Measurements from ENCODE around the gene CREB5. TPM values are rescaled to one million over a fixed set of nuclear protein-coding genes. Genes with fewer than 3 reads are reported as not detected.
A peak's percentile ranks its signal among the peaks of the same experiment; 100 is the strongest.

The CREB5 gene
- total RNA-seq, 5 donors from 2014 or later (not counting 1 experiment from before 2014, with no cell fraction given) = 0.03 to 0.58 (median 0.23) TPM

DNA sequence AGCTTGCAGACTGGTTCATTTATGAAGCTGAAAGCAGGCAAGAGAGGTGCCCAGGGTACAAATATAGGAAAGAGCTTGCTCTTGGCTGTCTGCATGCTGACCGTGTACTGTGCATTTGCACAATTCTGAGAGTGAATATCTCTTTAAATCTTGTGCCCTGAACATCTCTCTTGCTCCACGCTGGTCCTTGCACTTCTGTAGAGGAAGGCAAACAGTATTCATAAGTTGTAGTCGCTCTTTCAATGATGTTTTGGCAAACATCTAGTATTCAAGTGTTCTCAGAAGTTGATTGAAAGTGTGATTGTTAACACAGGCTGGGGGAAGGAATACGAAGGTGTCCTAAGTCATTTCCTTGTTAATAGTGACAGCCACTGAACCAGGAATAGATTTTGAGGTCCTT, 332.6 kb downstream of the CREB5 start:
- Mint-ChIP-seq H3K9me3 (no peaks in the 10 kb centered on the region), H3K4me1 (no peaks in the 10 kb centered on the region), H3K27me3 (peaks cover 0 to 5% of the 10 kb centered on the region in 2 donors), H3K36me3 (no peaks in the 10 kb centered on the region), H3K4me3 (no peak overlapping the region), H3K27ac (no peak overlapping the region)
- Histone ChIP-seq H3K9me3 (no peaks in the 10 kb centered on the region), H3K4me1 (ENCODE audit: control insufficient read depth in 1 of 2, extremely low read depth in 1 of 2, insufficient read depth in 2 of 2, low read length in 2 of 2) (no peaks in the 10 kb centered on the region), H3K4me3 (ENCODE audit: control insufficient read depth in 1 of 2, extremely low read depth in 1 of 2, low read length in 1 of 2) (no peak overlapping the region), H3K36me3 (ENCODE audit: control insufficient read depth in 2 of 2, extremely low read depth in 1 of 2, insufficient read depth in 1 of 2, low read length in 1 of 2) (no peaks in the 10 kb centered on the region), H3K27me3 (replicated peaks in 1 of 2; ENCODE audit: control insufficient read depth in 2 of 2, extremely low read depth in 1 of 2, insufficient read depth in 2 of 2, low read length in 1 of 2) (peaks cover 0 to 3% of the 10 kb centered on the region in 2 experiments), H3K27ac (ENCODE audit: low read length) (no peak overlapping the region)
- WGBS (ENCODE audit: insufficient coverage) = 87% methylated on average over 3 of the region's 4 CpGs
- DNase-seq (no peak), ATAC-seq (replicated peaks in 1 of 4) (no peak)
- POLR2A ChIA-PET = no interaction called here
- CTCF ChIA-PET = no interaction called here

DNA sequence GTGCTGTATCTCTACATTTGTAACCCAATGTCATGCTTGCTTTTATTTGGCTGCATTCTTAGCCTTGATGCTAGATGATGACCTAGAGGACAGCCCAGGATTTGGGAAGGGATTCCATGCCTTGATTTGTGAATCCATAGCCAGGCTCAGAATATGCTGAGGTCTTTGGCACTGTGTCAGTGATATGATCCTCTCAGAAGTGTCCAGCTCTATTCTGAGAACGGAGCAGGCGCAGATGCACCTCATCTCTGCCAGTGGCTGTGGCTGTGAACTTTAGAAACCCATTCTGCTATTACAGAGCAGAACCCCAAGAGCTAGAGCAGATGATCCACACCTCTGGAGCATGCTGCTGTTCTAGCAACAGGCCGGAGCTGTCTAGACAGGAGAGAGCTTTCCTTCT, 333.0 kb downstream of the CREB5 start:
- Mint-ChIP-seq H3K4me1 (no peaks in the 10 kb centered on the region), H3K4me3 (no peak overlapping the region), H3K36me3 (no peaks in the 10 kb centered on the region), H3K27me3 (peaks cover 0 to 5% of the 10 kb centered on the region in 2 donors), H3K9me3 (no peaks in the 10 kb centered on the region), H3K27ac (no peak overlapping the region)
- DNase-seq (no peak), ATAC-seq (replicated peaks in 1 of 4) (no peak)
- H3K36me3 ChIP-seq (ENCODE audit: control insufficient read depth in 2 of 2, extremely low read depth in 1 of 2, insufficient read depth in 1 of 2, low read length in 1 of 2) = no peaks in the 10 kb centered on the region
- ChIA-PET POLR2A (no interaction called here), CTCF (no interaction called here)
- no peaks in the 10 kb centered on the region for H3K4me1 ChIP-seq (ENCODE audit: control insufficient read depth in 1 of 2, extremely low read depth in 1 of 2, insufficient read depth in 2 of 2, low read length in 2 of 2)
- H3K27ac ChIP-seq (ENCODE audit: low read length) = no peak overlapping the region
- peaks cover 0 to 3% of the 10 kb centered on the region in 2 experiments for H3K27me3 ChIP-seq (replicated peaks in 1 of 2; ENCODE audit: control insufficient read depth in 2 of 2, extremely low read depth in 1 of 2, insufficient read depth in 2 of 2, low read length in 1 of 2)
- no peak overlapping the region for H3K4me3 ChIP-seq (ENCODE audit: control insufficient read depth in 1 of 2, extremely low read depth in 1 of 2, low read length in 1 of 2)
- 95% methylated on average over 2 of the region's 3 CpGs for WGBS (ENCODE audit: insufficient coverage)
- H3K9me3 ChIP-seq = no peaks in the 10 kb centered on the region

DNA sequence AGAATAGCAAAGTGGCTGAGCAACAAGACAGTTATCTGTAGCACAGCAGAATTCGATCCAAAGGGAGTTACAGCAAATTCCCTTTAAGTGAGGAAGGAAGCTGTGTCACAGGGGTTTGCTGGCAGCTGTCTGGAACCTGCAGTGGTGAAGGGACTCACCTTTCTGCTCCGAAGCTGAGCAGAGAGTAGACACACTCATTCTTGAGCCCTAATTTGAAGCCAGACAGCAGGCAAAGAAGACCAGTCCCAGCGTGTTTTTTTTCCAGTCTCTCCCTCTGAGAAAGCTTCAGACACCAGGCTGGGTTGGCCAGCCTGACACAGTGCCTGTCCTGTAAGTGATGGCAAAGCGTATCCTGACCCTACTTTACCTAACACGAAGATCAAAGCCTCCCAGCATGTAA, 335.1 kb downstream of the CREB5 start:
- ChIA-PET POLR2A (no interaction called here), CTCF (no interaction called here)
- ATAC-seq (replicated peaks in 1 of 4) (no peak), DNase-seq (no peak)
- H3K27me3 Mint-ChIP-seq = peaks cover 0 to 5% of the 10 kb centered on the region in 2 donors
- Histone ChIP-seq H3K36me3 (ENCODE audit: control insufficient read depth in 2 of 2, extremely low read depth in 1 of 2, insufficient read depth in 1 of 2, low read length in 1 of 2) (no peaks in the 10 kb centered on the region), H3K4me3 (ENCODE audit: control insufficient read depth in 1 of 2, extremely low read depth in 1 of 2, low read length in 1 of 2) (no peak overlapping the region), H3K27ac (ENCODE audit: low read length) (no peak overlapping the region), H3K9me3 (no peaks in the 10 kb centered on the region), H3K27me3 (replicated peaks in 1 of 2; ENCODE audit: control insufficient read depth in 2 of 2, extremely low read depth in 1 of 2, insufficient read depth in 2 of 2, low read length in 1 of 2) (peaks cover 0 to 3% of the 10 kb centered on the region in 2 experiments), H3K4me1 (ENCODE audit: control insufficient read depth in 1 of 2, extremely low read depth in 1 of 2, insufficient read depth in 2 of 2, low read length in 2 of 2) (no peaks in the 10 kb centered on the region)
- 67% methylated on average over 5 of the region's 5 CpGs for WGBS (ENCODE audit: insufficient coverage)
- H3K9me3 Mint-ChIP-seq = no peaks in the 10 kb centered on the region
- no peaks in the 10 kb centered on the region for H3K4me1 Mint-ChIP-seq
- no peak overlapping the region for H3K4me3 Mint-ChIP-seq
- H3K27ac Mint-ChIP-seq = no peak overlapping the region
- no peaks in the 10 kb centered on the region for H3K36me3 Mint-ChIP-seq

DNA sequence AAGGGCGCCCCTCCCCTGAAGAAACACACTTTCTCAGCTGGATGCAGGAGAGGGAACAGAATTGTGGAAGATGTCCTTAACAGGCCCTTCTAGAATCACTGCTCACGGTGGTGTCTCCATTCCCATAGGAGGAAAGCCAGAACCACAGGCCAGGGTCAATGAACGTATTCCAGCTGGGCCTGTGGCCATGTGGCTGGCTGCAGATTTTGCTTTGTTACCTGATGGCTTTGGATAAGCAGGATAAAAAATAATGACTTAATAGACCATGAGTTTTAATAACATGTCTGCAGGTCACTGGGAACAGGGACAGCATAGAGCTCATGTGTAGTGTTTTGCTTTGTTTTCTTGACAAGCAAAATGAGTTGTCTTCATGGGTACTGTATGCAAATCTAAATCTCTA, 335.5 kb downstream of the CREB5 start:
- Histone ChIP-seq H3K36me3 (ENCODE audit: control insufficient read depth in 2 of 2, extremely low read depth in 1 of 2, insufficient read depth in 1 of 2, low read length in 1 of 2) (no peaks in the 10 kb centered on the region), H3K4me3 (ENCODE audit: control insufficient read depth in 1 of 2, extremely low read depth in 1 of 2, low read length in 1 of 2) (no peak overlapping the region), H3K4me1 (ENCODE audit: control insufficient read depth in 1 of 2, extremely low read depth in 1 of 2, insufficient read depth in 2 of 2, low read length in 2 of 2) (no peaks in the 10 kb centered on the region), H3K27ac (ENCODE audit: low read length) (no peak overlapping the region), H3K9me3 (no peaks in the 10 kb centered on the region), H3K27me3 (replicated peaks in 1 of 2; ENCODE audit: control insufficient read depth in 2 of 2, extremely low read depth in 1 of 2, insufficient read depth in 2 of 2, low read length in 1 of 2) (peaks cover 0 to 3% of the 10 kb centered on the region in 2 experiments)
- H3K4me3 Mint-ChIP-seq = no peak overlapping the region
- no peak for ATAC-seq (replicated peaks in 1 of 4)
- no peak overlapping the region for H3K27ac Mint-ChIP-seq
- POLR2A ChIA-PET = no interaction called here
- no peaks in the 10 kb centered on the region for H3K9me3 Mint-ChIP-seq
- H3K4me1 Mint-ChIP-seq = no peaks in the 10 kb centered on the region
- 82% methylated on average over 2 of the region's 3 CpGs for WGBS (ENCODE audit: insufficient coverage)
- no peak for DNase-seq
- H3K36me3 Mint-ChIP-seq = no peaks in the 10 kb centered on the region
- CTCF ChIA-PET = no interaction called here
- peaks cover 0 to 5% of the 10 kb centered on the region in 2 donors for H3K27me3 Mint-ChIP-seq

DNA sequence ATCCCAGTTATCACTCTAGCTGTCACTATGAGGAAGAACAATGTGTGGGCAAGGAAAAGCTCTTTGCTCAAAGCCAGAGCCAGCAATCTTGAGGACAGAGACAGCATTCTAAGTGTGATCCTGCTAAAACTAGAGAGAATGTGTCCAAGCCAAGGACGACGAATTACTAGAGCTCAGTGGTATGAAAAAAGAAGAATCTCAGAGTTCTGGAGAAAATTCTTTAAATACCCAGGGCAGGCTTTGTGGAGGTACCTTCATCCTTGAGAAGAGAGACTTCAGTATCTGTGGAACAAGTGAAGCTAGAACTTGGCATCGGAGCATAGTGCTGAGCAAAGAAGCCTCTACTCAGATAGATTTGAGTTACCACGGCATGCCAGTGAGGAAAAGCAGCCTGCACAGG, 336.0 kb downstream of the CREB5 start:
- H3K27ac Mint-ChIP-seq = no peak overlapping the region
- no peaks in the 10 kb centered on the region for H3K9me3 Mint-ChIP-seq
- DNase-seq (no peak), ATAC-seq (replicated peaks in 1 of 4) (no peak)
- H3K36me3 Mint-ChIP-seq = no peaks in the 10 kb centered on the region
- Histone ChIP-seq H3K27me3 (replicated peaks in 1 of 2; ENCODE audit: control insufficient read depth in 2 of 2, extremely low read depth in 1 of 2, insufficient read depth in 2 of 2, low read length in 1 of 2) (peaks cover 0 to 3% of the 10 kb centered on the region in 2 experiments), H3K4me3 (ENCODE audit: control insufficient read depth in 1 of 2, extremely low read depth in 1 of 2, low read length in 1 of 2) (no peak overlapping the region), H3K36me3 (ENCODE audit: control insufficient read depth in 2 of 2, extremely low read depth in 1 of 2, insufficient read depth in 1 of 2, low read length in 1 of 2) (no peaks in the 10 kb centered on the region), H3K4me1 (ENCODE audit: control insufficient read depth in 1 of 2, extremely low read depth in 1 of 2, insufficient read depth in 2 of 2, low read length in 2 of 2) (no peaks in the 10 kb centered on the region), H3K27ac (ENCODE audit: low read length) (no peak overlapping the region), H3K9me3 (no peaks in the 10 kb centered on the region)
- peaks cover 0 to 5% of the 10 kb centered on the region in 2 donors for H3K27me3 Mint-ChIP-seq
- WGBS (ENCODE audit: insufficient coverage) = 80% methylated on average over 4 of the region's 4 CpGs
- CTCF ChIA-PET = no interaction called here
- POLR2A ChIA-PET = no interaction called here
- H3K4me1 Mint-ChIP-seq = no peaks in the 10 kb centered on the region
- H3K4me3 Mint-ChIP-seq = no peak overlapping the region

DNA sequence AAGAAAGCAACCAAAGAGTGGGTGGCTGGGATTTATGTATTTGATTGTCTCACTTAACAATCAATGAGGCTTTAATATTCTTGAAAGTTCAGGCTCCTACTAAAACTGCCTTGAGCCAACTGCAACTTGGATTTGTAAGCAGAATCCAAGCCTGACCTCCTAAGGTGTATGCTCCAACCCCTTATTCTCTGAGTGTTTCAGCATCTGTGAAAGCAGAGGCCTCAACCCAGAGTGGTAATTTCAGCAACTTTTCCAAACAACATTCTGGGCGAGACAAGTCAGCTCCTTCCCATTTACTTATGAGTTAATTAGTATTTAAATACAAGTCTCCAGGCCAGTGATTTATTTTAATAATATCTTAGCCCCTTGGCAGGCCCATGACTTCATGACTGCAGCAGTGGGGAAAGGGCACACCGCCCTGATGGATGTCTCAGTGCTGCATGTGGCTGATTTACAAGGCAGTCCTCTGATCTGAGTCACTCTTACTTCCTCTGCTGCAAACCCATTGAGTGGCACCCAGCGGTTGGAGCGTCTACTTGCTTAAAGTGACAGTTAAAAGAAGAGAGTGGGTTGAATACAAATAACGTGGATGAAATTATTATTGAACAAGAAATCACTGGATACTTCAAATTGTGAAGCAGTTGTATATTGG, 336.7 kb downstream of the CREB5 start:
- H3K27ac ChIP-seq (ENCODE audit: low read length) = no peak overlapping the region
- no peak overlapping the region for H3K4me3 Mint-ChIP-seq
- ChIA-PET POLR2A (no interaction called here), CTCF (no interaction called here)
- DNase-seq (peak in 4 of 35 experiments; percentile 0 to 6 (median 3)), ATAC-seq (replicated peaks in 1 of 4) (peak in 2 of 4 experiments; percentile 33 to 55)
- 80% methylated on average over 1 of the region's 5 CpGs for WGBS (ENCODE audit: insufficient coverage)
- no peaks in the 10 kb centered on the region for H3K36me3 ChIP-seq (ENCODE audit: control insufficient read depth in 2 of 2, extremely low read depth in 1 of 2, insufficient read depth in 1 of 2, low read length in 1 of 2)
- H3K27ac Mint-ChIP-seq = no peak overlapping the region
- no peaks in the 10 kb centered on the region for H3K4me1 Mint-ChIP-seq
- H3K27me3 Mint-ChIP-seq = peaks cover 0 to 5% of the 10 kb centered on the region in 2 donors
- no peaks in the 10 kb centered on the region for H3K9me3 Mint-ChIP-seq
- no peaks in the 10 kb centered on the region for H3K4me1 ChIP-seq (ENCODE audit: control insufficient read depth in 1 of 2, extremely low read depth in 1 of 2, insufficient read depth in 2 of 2, low read length in 2 of 2)
- H3K27me3 ChIP-seq (replicated peaks in 1 of 2; ENCODE audit: control insufficient read depth in 2 of 2, extremely low read depth in 1 of 2, insufficient read depth in 2 of 2, low read length in 1 of 2) = peaks cover 0 to 3% of the 10 kb centered on the region in 2 experiments
- H3K36me3 Mint-ChIP-seq = no peaks in the 10 kb centered on the region
- no peak overlapping the region for H3K4me3 ChIP-seq (ENCODE audit: control insufficient read depth in 1 of 2, extremely low read depth in 1 of 2, low read length in 1 of 2)
- H3K9me3 ChIP-seq = no peaks in the 10 kb centered on the region

DNA sequence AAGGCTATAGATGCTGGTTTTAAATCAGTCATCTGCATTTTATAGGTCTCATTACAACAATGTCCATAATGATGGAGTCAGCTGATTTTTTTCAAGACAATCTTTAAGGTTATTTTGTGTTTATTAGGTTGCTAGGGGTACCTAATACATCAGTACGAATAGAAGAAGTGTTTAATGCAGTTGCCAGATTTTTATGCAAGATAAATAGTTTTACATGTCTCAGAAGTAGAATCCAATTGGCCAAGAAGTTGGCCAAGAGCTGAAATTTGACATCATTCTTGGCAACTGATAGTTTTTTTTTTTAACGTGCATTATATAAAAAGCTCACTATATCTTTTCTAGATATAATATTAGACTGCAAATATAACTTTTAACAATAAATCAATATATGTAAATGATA, 337.3 kb downstream of the CREB5 start:
- H3K36me3 ChIP-seq (ENCODE audit: control insufficient read depth in 2 of 2, extremely low read depth in 1 of 2, insufficient read depth in 1 of 2, low read length in 1 of 2) = no peaks in the 10 kb centered on the region
- DNase-seq = no peak
- H3K27me3 ChIP-seq (replicated peaks in 1 of 2; ENCODE audit: control insufficient read depth in 2 of 2, extremely low read depth in 1 of 2, insufficient read depth in 2 of 2, low read length in 1 of 2) = peaks cover 0 to 3% of the 10 kb centered on the region in 2 experiments
- H3K4me3 ChIP-seq (ENCODE audit: control insufficient read depth in 1 of 2, extremely low read depth in 1 of 2, low read length in 1 of 2) = no peak overlapping the region
- no CpG with 5 or more reads among the region's 2 CpGs for WGBS (ENCODE audit: insufficient coverage)
- H3K4me1 ChIP-seq (ENCODE audit: control insufficient read depth in 1 of 2, extremely low read depth in 1 of 2, insufficient read depth in 2 of 2, low read length in 2 of 2) = no peaks in the 10 kb centered on the region
- H3K4me3 Mint-ChIP-seq = no peak overlapping the region
- no peaks in the 10 kb centered on the region for H3K9me3 ChIP-seq
- no peaks in the 10 kb centered on the region for H3K4me1 Mint-ChIP-seq
- no peaks in the 10 kb centered on the region for H3K9me3 Mint-ChIP-seq
- peaks cover 1 to 5% of the 10 kb centered on the region in 2 donors for H3K27me3 Mint-ChIP-seq
- POLR2A ChIA-PET = no interaction called here
- no peak overlapping the region for H3K27ac Mint-ChIP-seq
- CTCF ChIA-PET = interaction anchor here in 1 of 2 donors (0.6 kb wide), 1 partner anchor 1218 kb away, joined by 3 read pairs; no protein-coding TSS in a partner anchor
- no peak overlapping the region for H3K27ac ChIP-seq (ENCODE audit: low read length)
- no peak for ATAC-seq (replicated peaks in 1 of 4)
- H3K36me3 Mint-ChIP-seq = no peaks in the 10 kb centered on the region

Data from T-cell (primary cell).